ENCODE data around the gene TFRC. TPM values are rescaled to one million over a fixed set of nuclear protein-coding genes. Genes with fewer than 3 reads are reported as not detected.
"Not testable (repeated sequence)": the region's sequence is repeated elsewhere in the genome, so short reads cannot be mapped to it uniquely, and the experiment has no call there.

TFRC gene
- total and polyA plus RNA-seq, 11 donors = 15.7 to 232 (median 103) TPM

DNA sequence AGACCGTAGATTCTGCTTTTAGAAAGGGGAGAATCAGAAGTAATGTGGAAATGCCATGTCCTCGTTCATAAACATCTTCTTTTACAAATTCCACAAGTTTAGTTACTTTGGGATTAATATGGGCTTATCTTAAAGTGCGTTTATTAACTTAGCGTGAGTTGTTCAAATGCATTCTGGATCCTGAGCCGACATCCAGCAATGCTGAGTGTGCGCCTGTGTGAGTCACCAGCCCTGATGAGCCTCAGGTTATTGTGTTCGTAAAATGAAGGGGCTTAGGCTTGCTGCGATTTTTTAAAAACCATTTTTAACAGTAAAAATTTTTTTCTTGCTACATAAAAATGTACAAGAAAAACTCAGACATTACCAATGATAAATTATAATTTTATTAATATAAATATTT, 57.9 kb downstream of the TFRC start:
- no peak for TF ChIP-seq POLR2A (IDR thresholded peaks at IDR 0.05)
- no peak for TF ChIP-seq CTCF (IDR thresholded peaks at IDR 0.05)
- intact Hi-C loops (cut with DNase I) = loop anchor here in 2 of 10 donors (5.0 to 10.0 kb wide), 2 partner anchors 168 to 171 kb away; no protein-coding TSS in a partner anchor
- DNase-seq = no peak
- WGBS, 4 donors = 87 to 90% (median 88%) methylated on average over 8 of the region's 8 CpGs
- no peaks in the 10 kb centered on the region for H3K36me3 ChIP-seq
- no peak overlapping the region for H3K27ac ChIP-seq
- H3K4me1 ChIP-seq = no peaks in the 10 kb centered on the region
- H3K4me3 ChIP-seq = no peak overlapping the region
- no peak for ATAC-seq
- no peaks in the 10 kb centered on the region for H3K9me3 ChIP-seq
- H3K27me3 ChIP-seq = peaks cover 0 to 4% (median 0%) of the 10 kb centered on the region in 9 donors

DNA sequence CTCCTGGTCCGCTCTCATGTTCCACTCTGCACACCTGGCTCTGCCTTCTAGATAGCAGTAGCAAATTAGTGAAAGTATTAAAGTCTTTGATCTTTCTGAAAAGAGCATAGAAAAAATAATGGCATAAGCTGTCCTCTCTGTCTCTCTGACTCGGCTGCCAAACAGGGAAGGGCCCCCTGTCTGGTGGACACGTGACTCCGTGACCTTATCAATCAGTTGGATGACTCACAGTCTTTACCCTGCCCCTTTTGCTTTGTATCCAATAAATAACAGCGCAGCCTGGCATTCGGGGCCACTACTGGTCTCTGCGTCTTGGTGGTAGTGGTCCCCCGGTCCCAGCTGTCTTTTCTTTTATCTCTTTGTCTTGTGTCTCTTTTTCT, 59.4 kb downstream of the TFRC start:
- H3K4me1 ChIP-seq, H3K36me3 ChIP-seq, DNase-seq, ATAC-seq, H3K9me3 ChIP-seq, H3K27ac ChIP-seq, H3K27me3 ChIP-seq, H3K4me3 ChIP-seq: not testable (repeated sequence)
- intact Hi-C loops (cut with DNase I) = loop anchor here in 2 of 10 donors (5.0 to 10.0 kb wide), 2 partner anchors 170 to 172 kb away; no protein-coding TSS in a partner anchor
- 71 to 88% (median 84%) methylated on average over 8 of the region's 8 CpGs for WGBS, 4 donors

DNA sequence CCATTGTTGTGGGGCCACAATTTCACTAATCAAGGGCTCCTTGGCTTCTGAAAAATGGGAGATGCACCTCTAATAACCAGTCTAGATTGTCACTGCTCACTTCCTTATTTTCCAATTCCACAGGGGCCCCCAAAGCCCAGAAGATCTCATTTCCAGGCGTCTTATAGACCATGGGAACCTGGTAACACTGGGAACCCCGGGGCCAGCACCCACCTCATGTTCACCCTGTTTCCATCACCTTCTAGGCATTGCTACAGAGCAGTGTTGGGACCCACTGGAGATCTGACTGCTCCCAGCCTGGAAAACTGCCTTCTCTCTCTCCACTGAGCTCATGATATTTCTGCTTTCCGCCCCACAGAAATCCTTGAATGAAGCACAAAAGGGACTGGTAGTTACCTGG, 61.5 kb downstream of the TFRC start:
- DNase-seq (no peak), ATAC-seq (no peak)
- no peaks in the 10 kb centered on the region for H3K4me1 ChIP-seq
- WGBS, 4 donors = 60 to 85% (median 65%) methylated on average over 3 of the region's 3 CpGs
- H3K36me3 ChIP-seq = no peaks in the 10 kb centered on the region
- H3K4me3 ChIP-seq = no peak overlapping the region
- H3K27me3 ChIP-seq = no peaks in the 10 kb centered on the region
- TF ChIP-seq CTCF (IDR thresholded peaks at IDR 0.05) (no peak), POLR2A (IDR thresholded peaks at IDR 0.05) (no peak)
- intact Hi-C loops (cut with DNase I) = loop anchor here in 2 of 10 donors (5.0 to 10.0 kb wide), 2 partner anchors 172 to 174 kb away; no protein-coding TSS in a partner anchor
- no peak overlapping the region for H3K27ac ChIP-seq
- no peaks in the 10 kb centered on the region for H3K9me3 ChIP-seq

- H3K9me3 ChIP-seq; H3K4me1 ChIP-seq; H3K27ac ChIP-seq; intact Hi-C loops (cut with DNase I); H3K36me3 ChIP-seq; H3K4me3 ChIP-seq; H3K27me3 ChIP-seq: not testable (repeated sequence)
- 21 to 37% (median 27%) methylated on average over 12 of the region's 12 CpGs for WGBS, 4 donors
- peak in 3 of 5 donors; percentile 45 to 66 (median 58) for DNase-seq
- ATAC-seq = peak; percentile 86 to 98 (median 96)
Observed at GRCh38 chr3:196019576-196019975, 62.3 kb downstream of the TFRC start.

DNA sequence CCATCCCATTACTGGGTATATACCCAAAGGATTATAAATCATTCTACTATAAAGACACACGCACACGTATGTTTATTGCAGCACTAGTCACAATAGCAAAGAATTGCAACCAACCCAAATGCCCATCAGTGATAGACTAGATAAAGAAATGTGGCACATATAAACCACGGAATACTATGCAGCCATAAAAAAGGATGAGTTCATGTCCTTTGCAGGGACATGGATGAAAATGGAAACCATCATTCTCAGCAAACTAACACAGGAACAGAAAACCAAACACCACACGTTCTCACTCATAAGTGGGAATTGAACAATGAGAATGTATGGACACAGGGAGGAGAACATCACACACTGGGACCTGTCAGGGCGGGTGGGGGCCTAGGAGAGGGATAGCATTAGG, 63.7 kb downstream of the TFRC start:
- 86 to 93% (median 92%) methylated on average over 5 of the region's 5 CpGs for WGBS, 4 donors
- ATAC-seq; H3K4me3 ChIP-seq; H3K27me3 ChIP-seq; intact Hi-C loops (cut with DNase I); H3K9me3 ChIP-seq; H3K36me3 ChIP-seq; H3K4me1 ChIP-seq; DNase-seq; H3K27ac ChIP-seq: not testable (repeated sequence)

DNA sequence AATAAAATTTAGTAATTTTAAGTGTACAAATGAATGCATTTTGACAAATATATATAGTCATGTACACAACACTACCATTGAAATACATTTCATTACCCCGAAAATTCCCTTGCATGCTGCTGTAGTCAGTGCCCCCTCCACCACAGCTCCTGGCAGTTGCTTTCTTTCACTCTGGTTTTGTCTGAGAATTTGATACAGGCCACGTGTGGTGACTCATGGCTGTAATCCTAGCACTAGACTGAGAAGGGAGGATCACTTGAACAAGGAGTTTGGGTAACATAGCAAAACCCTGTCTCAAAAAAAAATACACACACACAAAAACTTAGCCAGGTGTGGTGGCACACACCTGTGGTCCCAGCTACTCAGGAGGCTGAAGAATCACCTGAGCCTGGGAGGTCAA, 65.4 kb downstream of the TFRC start:
- Histone ChIP-seq H3K4me1 (no peaks in the 10 kb centered on the region), H3K27me3 (no peaks in the 10 kb centered on the region), H3K4me3 (no peak overlapping the region), H3K27ac (no peak overlapping the region), H3K36me3 (no peaks in the 10 kb centered on the region), H3K9me3 (peaks cover 0 to 5% (median 0%) of the 10 kb centered on the region in 12 donors)
- intact Hi-C loops (cut with DNase I) = no loop called here
- no peak for TF ChIP-seq POLR2A (IDR thresholded peaks at IDR 0.05)
- TF ChIP-seq CTCF (IDR thresholded peaks at IDR 0.05) = no peak
- no peak for DNase-seq
- 58 to 71% (median 67%) methylated on average over 2 of the region's 2 CpGs for WGBS, 4 donors
- ATAC-seq = no peak

Measured in heart left ventricle (tissue), 16 donors.